AG04449 (cell line): Measurements from ENCODE around the gene AGFG1.

Source experiments
- CTCF ChIA-PET: fragments of 350-600 bp; formaldehyde crosslinking; extraction: SDS; loops from one replicate; lab custom pipeline; 2021; ENCODE audit warnings: antibody characterized with exemption; lab: Yijun Ruan, JAX
- POLR2A ChIA-PET: fragments of 400-600, 350-600 bp; formaldehyde crosslinking; extraction: SDS; loops from one replicate; lab custom pipeline; 2020; ENCODE audit warnings: antibody characterized with exemption, inconsistent platforms; lab: Yijun Ruan, JAX
- DNase-seq: peaks from one replicate; pipeline ENCODE4 v3.0.0-alpha.2; 2010; ENCODE audit warnings: low read depth, low spot score
- H3K4me3 ChIP-seq: 2 replicates; pipeline ENCODE4 v1.5.1; 2011; ENCODE audit warnings: low read depth, mild to moderate bottlenecking, control low read depth, low read length
- CTCF ChIP-seq: IDR thresholded peaks from one replicate; pipeline ENCODE4 v1.5.1; 2011; ENCODE audit warnings: mild to moderate bottlenecking, moderate library complexity, low read length, control low read depth, inconsistent platforms; ENCODE audit not compliant: insufficient read depth; ENCODE audit errors: missing control alignments

AGFG1 gene

GRCh38 chr2:227576812-227577211, 104.9 kb downstream of the AGFG1 start:
- ChIA-PET CTCF (no interaction called here), POLR2A (no interaction called here)
- H3K4me3 ChIP-seq: no peak overlapping the region
- no peak for DNase-seq
- TF ChIP-seq CTCF: no peak

- ChIA-PET CTCF (no interaction called here), POLR2A (no interaction called here)
- DNase-seq: no peak
- no peak overlapping the region for H3K4me3 ChIP-seq
- TF ChIP-seq CTCF: no peak
Measured at GRCh38 chr2:227577555-227577954, 105.6 kb downstream of the AGFG1 start.

- H3K4me3 ChIP-seq: no peak overlapping the region
- DNase-seq: no peak
- POLR2A ChIA-PET: interaction anchor here (0.6 kb wide), 1 partner anchor 26 kb away, joined by 4 read pairs; no protein-coding TSS in a partner anchor
- no peak for TF ChIP-seq CTCF
- CTCF ChIA-PET: interaction anchor here (1.4 kb wide), 1 partner anchor 284 kb away, joined by 3 read pairs; no protein-coding TSS in a partner anchor
Measured at GRCh38 chr2:227578642-227579041, 106.7 kb downstream of the AGFG1 start.

- no peak for DNase-seq
- no peak overlapping the region for H3K4me3 ChIP-seq
- no peak for TF ChIP-seq CTCF
- CTCF ChIA-PET: no interaction called here
- POLR2A ChIA-PET: no interaction called here
Measured at GRCh38 chr2:227579791-227580190, 107.8 kb downstream of the AGFG1 start.

GRCh38 chr2:227582369-227582768, 110.4 kb downstream of the AGFG1 start:
- ChIA-PET CTCF (no interaction called here), POLR2A (no interaction called here)
- no peak overlapping the region for H3K4me3 ChIP-seq
- no peak for DNase-seq
- TF ChIP-seq CTCF: no peak

GRCh38 chr2:227592694-227593387, 120.9 kb downstream of the AGFG1 start:
- TF ChIP-seq CTCF: no peak
- CTCF ChIA-PET: no interaction called here
- DNase-seq: no peak
- no peak overlapping the region for H3K4me3 ChIP-seq
- POLR2A ChIA-PET: no interaction called here
